NCI-H1930 (cell line): ENCODE data around the gene FCRL5.
A peak's percentile ranks its signal among the peaks of the same experiment; 100 is the strongest.
"Not testable (repeated sequence)": the region's sequence is repeated elsewhere in the genome, so short reads cannot be mapped to it uniquely, and the experiment has no call there.

Experiments
- DNase-seq, 2 experiments: peaks; one replicate each; lab custom pipeline; 2025; lab: John Stamatoyannopoulos, UW

FCRL5 gene

DNA sequence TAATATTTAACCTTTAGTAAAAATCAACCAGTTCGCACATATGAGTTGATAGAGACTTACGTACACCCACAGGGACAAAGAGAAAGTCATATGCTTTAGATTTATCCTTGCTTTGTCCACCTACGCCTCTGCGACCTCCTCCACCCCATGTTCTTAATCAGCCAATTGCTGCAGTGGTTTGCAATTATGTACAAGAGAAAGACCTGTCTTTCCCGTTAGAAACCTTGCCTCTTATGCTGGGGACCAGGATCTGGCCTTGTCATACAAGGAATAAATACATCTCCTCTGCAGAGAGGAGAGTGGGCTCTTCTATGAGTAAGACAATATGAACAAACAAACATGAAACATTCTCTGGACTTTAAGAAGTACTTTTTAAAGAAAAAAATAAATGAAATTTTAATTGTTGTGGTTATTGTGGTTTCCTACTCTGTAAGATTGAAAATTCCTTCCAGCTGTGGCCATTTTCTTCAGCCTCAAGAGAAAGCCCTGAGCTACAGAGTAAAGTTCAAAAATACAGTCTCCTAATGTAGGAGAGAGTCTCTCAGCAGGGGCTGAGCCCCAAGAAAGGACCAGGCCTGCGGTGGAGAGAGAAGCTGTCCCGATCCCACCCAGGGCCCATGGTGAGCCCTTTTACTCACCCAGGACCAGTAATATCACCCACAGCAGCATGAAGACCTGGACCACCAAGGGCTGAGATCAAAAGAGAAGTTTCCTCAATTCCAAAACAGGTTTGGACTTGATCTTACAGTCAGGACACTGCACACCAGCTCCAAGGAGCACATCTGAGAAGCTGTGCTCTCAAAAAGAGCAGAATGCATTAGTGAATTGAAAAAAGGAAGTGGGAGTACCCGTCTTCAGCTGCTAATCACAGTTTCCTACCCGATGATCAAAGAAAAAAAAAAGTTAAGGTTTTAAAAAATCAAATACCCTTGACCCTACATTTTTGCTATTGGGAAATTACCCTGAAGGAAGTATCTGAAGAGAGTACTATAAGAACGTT is at the start of gene FCRL5:
FCRL5 (minus strand) TSS at position 822 of the 1,000 bp plus-strand sequence; CDS start at position 669, 153 bp downstream.
- DNase-seq: no peak

- no peak for DNase-seq
These were observed 47.9 kb upstream of the FCRL5 start for GRCh38 chr1:157600236-157600635.

- DNase-seq: no peak
These were observed 45.8 kb upstream of the FCRL5 start, which contains the start of gene FCRL4 for GRCh38 chr1:157597959-157598667. Gene FCRL4 (minus strand): TSS chr1:157598085. CDS start chr1:157597944, 141 bp downstream.

- DNase-seq: no peak
These were observed 44.1 kb upstream of the FCRL5 start for GRCh38 chr1:157596384-157596783.

- DNase-seq: no peak
These were observed 43.0 kb upstream of the FCRL5 start for GRCh38 chr1:157595356-157595755.

- DNase-seq: no peak
These were observed 33.7 kb upstream of the FCRL5 start for GRCh38 chr1:157585984-157586383.

- no peak for DNase-seq
These were observed 32.2 kb upstream of the FCRL5 start for GRCh38 chr1:157584503-157584902.

- DNase-seq: no peak
These were observed 28.5 kb upstream of the FCRL5 start for GRCh38 chr1:157580828-157581210.

- DNase-seq: peak; percentile 4 to 53
These were observed 28.0 kb upstream of the FCRL5 start for GRCh38 chr1:157580179-157580827.

GRCh38 chr1:157577420-157577819 is 25.1 kb upstream of the FCRL5 start:
- no peak for DNase-seq

- DNase-seq: no peak
These were observed 23.4 kb upstream of the FCRL5 start for GRCh38 chr1:157575744-157576143.

DNA sequence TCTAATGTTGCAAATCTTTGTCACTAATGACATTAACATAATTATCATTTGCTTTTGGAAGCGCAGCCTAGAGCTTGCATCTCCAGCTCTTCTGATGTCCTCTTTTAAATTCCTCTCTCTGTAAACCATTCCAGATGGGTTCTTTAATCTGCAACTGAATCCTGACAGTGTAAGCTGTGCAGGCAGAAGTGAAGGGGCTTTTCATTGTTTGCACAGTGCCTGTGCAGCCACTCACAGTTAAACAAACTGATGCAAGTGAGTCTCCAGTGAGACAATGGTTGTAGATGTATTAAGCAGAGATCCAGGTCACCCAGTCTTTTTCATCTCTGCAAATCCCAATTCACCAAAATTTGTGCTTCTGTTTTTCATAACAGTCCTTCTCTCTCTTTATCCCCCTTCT is 22.5 kb upstream of the FCRL5 start:
- no peak for DNase-seq

- DNase-seq: no peak
These were observed 14.4 kb upstream of the FCRL5 start for GRCh38 chr1:157566484-157567300.

- DNase-seq: no peak
These were observed 10.2 kb upstream of the FCRL5 start for GRCh38 chr1:157562515-157562914.

GRCh38 chr1:157558119-157558518 is 5.8 kb upstream of the FCRL5 start:
- no peak for DNase-seq

DNA sequence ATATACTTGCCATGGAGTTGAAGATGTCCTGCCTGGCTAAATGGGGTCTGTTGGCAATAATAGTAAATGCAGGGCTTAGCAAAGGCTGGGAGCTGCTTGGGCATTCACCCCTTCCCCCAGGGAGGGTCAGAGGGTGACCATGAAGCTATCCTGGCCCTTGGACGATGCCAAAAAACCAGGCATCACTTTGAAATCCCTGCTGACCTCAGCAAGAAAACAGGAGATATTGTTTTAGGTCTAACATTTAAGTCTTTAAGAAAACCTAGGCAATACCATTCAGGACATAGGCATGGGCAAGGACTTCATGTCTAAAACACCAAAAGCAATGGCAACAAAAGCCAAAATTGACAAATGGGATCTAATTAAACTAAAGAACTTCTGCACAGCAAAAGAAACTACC is 4.2 kb downstream of the FCRL5 start:
- not testable (repeated sequence) for DNase-seq

- no peak for DNase-seq
These were observed 9.6 kb downstream of the FCRL5 start for GRCh38 chr1:157542676-157543075.

- DNase-seq: no peak
These were observed 11.5 kb downstream of the FCRL5 start for GRCh38 chr1:157540852-157541251.

DNA sequence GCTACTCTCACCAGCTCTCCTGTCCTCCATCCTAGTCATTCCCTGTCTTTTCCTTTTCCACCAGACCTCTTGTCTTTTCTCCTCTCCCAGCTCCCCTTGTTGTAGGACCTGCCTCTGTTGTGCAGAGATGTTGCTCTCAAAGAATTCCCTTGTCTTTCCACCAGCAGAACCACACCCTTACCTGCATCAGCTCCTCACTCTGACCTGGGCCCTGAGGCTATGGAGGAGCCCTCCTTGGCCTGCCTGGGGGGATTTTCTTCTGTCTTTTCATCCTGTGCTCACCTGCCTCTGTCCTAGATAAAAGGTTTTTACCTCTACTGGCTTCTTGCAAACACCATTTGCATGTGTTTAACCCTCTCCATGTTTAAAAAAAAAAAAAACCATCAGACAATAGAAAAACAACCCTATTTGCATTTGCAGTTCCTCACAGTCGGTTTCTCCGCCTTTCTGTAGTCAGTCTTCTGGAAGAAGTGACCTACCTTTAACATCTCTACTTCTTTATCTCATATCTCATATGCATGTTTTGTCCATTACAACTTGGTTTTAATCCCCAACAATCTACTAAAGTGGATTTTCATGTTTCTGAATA is 12.1 kb downstream of the FCRL5 start:
- DNase-seq: no peak

DNA sequence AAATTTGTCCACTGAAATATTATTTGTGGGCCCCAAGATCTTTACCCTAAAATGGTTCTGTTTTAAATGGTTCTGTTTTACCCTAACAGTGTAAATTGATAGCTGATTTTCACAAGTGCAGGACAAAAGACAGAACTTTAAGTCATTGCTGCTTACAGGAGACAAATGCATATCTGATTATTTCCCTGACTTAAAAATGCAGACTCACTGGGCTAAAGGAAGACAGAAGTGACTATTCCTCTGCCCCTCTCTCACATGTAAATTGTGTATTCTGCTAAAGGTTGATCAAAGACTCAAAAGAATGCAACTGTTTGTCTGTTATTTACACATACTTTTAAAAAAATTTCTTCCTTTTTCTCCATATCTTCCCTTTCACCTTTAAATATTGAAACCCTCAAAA is 12.7 kb downstream of the FCRL5 start:
- DNase-seq: no peak

- DNase-seq: no peak
These were observed 19.7 kb downstream of the FCRL5 start for GRCh38 chr1:157532569-157532968.
